GM18498 (cell line): Measurements from ENCODE around the gene TRIM67.
"Not testable (repeated sequence)": the region's sequence is repeated elsewhere in the genome, so short reads cannot be mapped to it uniquely, and the experiment has no call there.

Source experiments
- ATAC-seq: cut with Tn5 transposase; IDR thresholded peaks from one replicate; pipeline ENCODE4 v1.9.1; 2021; ENCODE audit warnings: mild to moderate bottlenecking, moderate library complexity; ENCODE audit not compliant: unreplicated experiment

TRIM67 gene

GRCh38 chr1:231157311-231157710 is 4.5 kb upstream of the TRIM67 start:
- ATAC-seq: no peak

- ATAC-seq: not testable (repeated sequence)
Measured at GRCh38 chr1:231158141-231158540, 3.7 kb upstream of the TRIM67 start.

- ATAC-seq: no peak
Measured at GRCh38 chr1:231159202-231159962, 2.5 kb upstream of the TRIM67 start.

- ATAC-seq: no peak
Measured at GRCh38 chr1:231159963-231160761, 1.7 kb upstream of the TRIM67 start.

GRCh38 chr1:231160895-231161666 is 777 bp upstream of the TRIM67 start:
- ATAC-seq: no peak

GRCh38 chr1:231162297-231162969 is 575 bp downstream of the TRIM67 start:
- ATAC-seq: no peak

- no peak for ATAC-seq
Measured at GRCh38 chr1:231162970-231163829, 1.3 kb downstream of the TRIM67 start.

- no peak for ATAC-seq
Measured at GRCh38 chr1:231163830-231164427, 2.1 kb downstream of the TRIM67 start.

GRCh38 chr1:231165371-231165770 is 3.5 kb downstream of the TRIM67 start:
- no peak for ATAC-seq

- ATAC-seq: no peak
Measured at GRCh38 chr1:231166398-231166797, 4.5 kb downstream of the TRIM67 start.

GRCh38 chr1:231170875-231171274 is 9.0 kb downstream of the TRIM67 start:
- ATAC-seq: no peak

GRCh38 chr1:231171623-231172197 is 9.9 kb downstream of the TRIM67 start:
- no peak for ATAC-seq

- ATAC-seq: no peak
Measured at GRCh38 chr1:231172411-231172810, 10.6 kb downstream of the TRIM67 start.

- ATAC-seq: no peak
Measured at GRCh38 chr1:231176421-231176820, 14.6 kb downstream of the TRIM67 start.

GRCh38 chr1:231177226-231177625 is 15.4 kb downstream of the TRIM67 start:
- ATAC-seq: no peak

- no peak for ATAC-seq
Measured at GRCh38 chr1:231177936-231178335, 16.1 kb downstream of the TRIM67 start.

GRCh38 chr1:231178970-231179369 is 17.1 kb downstream of the TRIM67 start:
- no peak for ATAC-seq

GRCh38 chr1:231180034-231180433 is 18.2 kb downstream of the TRIM67 start:
- no peak for ATAC-seq

- ATAC-seq: no peak
Measured at GRCh38 chr1:231181271-231181670, 19.4 kb downstream of the TRIM67 start.
